ENCODE measurements around the gene NTM. TPM values are rescaled to one million over a fixed set of nuclear protein-coding genes. Genes with fewer than 3 reads are reported as not detected.

The NTM gene
- total RNA-seq: 1 to 10 TPM in 1 of 4 donors, under 1 TPM in 3; 0.21 to 3.2 (median 0.84) TPM

DNA sequence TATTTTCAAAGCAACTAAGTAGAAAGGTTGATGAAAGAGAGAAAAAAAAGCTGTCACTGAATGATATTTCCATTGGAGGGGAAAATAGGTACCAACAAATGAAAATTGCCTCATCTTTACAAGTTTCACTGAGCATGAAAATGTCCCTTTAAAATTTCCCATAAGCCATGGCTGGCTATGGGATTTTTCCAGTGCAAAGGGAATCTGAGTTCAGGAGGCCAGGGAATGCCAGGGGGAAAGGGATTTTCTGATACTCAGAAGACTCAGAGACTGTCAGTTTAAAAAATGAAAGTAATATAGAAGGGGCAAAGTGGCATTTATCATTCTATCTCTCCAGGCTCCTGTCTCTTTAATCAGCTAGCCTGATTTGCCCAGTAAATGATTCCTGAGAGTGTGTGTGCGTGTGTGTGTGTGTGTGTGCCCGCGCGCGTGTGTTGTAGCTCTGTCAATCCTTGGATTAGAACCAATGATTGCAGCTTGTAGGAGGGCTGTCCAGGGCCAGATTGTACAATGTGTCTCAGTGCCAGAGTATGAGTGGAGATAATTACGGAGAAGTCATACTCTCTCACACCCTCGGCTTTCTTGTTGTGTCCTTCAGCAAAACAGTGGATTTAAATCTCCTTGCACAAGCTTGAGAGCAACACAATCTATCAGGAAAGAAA lies at the start of gene NTM:
TSS of gene NTM (plus strand) at position 526 of the 662 bp plus-strand sequence.
- no peak for TF ChIP-seq POLR2A (IDR thresholded peaks at IDR 0.05)
- TF ChIP-seq, protein P1, sequence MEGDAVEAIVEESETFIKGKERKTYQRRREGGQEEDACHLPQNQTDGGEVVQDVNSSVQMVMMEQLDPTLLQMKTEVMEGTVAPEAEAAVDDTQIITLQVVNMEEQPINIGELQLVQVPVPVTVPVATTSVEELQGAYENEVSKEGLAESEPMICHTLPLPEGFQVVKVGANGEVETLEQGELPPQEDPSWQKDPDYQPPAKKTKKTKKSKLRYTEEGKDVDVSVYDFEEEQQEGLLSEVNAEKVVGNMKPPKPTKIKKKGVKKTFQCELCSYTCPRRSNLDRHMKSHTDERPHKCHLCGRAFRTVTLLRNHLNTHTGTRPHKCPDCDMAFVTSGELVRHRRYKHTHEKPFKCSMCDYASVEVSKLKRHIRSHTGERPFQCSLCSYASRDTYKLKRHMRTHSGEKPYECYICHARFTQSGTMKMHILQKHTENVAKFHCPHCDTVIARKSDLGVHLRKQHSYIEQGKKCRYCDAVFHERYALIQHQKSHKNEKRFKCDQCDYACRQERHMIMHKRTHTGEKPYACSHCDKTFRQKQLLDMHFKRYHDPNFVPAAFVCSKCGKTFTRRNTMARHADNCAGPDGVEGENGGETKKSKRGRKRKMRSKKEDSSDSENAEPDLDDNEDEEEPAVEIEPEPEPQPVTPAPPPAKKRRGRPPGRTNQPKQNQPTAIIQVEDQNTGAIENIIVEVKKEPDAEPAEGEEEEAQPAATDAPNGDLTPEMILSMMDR (IDR thresholded peaks at IDR 0.05): no peak
- no peak for DNase-seq
- intact Hi-C loops (cut with DNase I): no loop called here
- WGBS, 2 donors: 32 to 35% methylated on average over 7 of the region's 7 CpGs
- no peaks in the 10 kb centered on the region for H3K36me3 ChIP-seq
- peaks cover 0 to 17% (median 4%) of the 10 kb centered on the region in 3 donors for H3K4me1 ChIP-seq
- H3K27ac ChIP-seq: no peak within 1 kb of the TSS
- H3K9me3 ChIP-seq: no peaks in the 10 kb centered on the region
- H3K4me3 ChIP-seq: peak within 1 kb of the TSS in 2 of 4 donors; percentile 13 to 39
- peaks cover 0 to 58% (median 3%) of the 10 kb centered on the region in 4 donors for H3K27me3 ChIP-seq

DNA sequence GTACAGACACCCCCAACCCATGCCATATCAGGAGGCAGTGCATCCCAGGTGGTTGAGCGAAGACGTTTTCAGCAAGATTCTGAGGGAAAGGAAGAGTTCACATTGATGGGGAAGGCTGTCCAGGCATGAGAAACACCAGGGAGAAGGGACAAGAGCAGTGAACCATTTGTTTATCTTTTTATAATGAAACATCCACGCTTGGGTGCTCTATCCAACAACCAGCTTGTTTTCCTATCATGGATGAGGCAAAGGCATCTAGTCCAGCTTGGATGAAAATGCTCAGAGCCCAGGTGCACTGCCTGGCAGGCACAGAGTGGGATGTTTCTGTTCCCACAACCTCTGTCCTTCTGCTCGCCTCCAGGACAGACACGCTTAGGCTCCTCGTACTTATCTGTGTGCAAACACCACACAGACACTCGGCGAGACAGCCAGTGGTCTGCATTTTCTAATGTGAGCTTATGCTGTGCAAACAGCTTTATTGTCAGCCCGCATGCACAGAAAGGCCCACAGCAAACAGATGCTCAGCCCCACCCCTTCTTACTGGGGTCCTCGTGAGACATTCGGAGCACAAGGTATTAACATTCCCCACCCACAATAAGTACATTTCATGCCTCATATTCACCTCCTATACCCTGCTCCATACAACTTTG lies 45.4 kb upstream of the NTM start:
- no peak for DNase-seq
- no peak for TF ChIP-seq POLR2A (IDR thresholded peaks at IDR 0.05)
- TF ChIP-seq, protein P1 (IDR thresholded peaks at IDR 0.05): no peak
- H3K4me1 ChIP-seq: no peaks in the 10 kb centered on the region
- no peaks in the 10 kb centered on the region for H3K9me3 ChIP-seq
- no peaks in the 10 kb centered on the region for H3K36me3 ChIP-seq
- intact Hi-C loops (cut with DNase I): no loop called here
- H3K4me3 ChIP-seq: no peak overlapping the region
- no peak overlapping the region for H3K27ac ChIP-seq
- 37 to 59% methylated on average over 6 of the region's 11 CpGs for WGBS, 2 donors
- peaks cover 0 to 5% (median 0%) of the 10 kb centered on the region in 4 donors for H3K27me3 ChIP-seq

DNA sequence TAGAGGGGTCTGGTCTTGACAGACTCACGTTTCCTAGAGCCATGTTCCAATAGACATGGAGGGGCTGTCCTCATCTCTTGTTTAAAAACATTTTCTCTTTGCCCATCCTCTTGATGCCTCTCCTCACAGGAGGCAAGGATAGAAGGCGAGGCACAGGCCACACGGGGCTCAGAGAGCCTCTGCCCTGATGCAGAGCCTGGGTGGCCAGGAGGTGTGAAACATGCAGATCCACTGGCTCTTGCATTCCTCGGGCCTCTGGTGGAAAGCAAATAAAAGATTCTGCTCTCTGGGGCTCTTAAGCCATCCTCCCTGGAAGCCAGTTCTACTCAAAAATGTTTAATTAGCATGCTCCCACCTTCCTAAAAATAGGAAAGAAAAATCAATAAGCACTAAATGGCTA lies 43.6 kb upstream of the NTM start:
- H3K9me3 ChIP-seq: no peaks in the 10 kb centered on the region
- 23 to 31% methylated on average over 3 to 4 of the region's 4 CpGs for WGBS, 2 donors

DNA sequence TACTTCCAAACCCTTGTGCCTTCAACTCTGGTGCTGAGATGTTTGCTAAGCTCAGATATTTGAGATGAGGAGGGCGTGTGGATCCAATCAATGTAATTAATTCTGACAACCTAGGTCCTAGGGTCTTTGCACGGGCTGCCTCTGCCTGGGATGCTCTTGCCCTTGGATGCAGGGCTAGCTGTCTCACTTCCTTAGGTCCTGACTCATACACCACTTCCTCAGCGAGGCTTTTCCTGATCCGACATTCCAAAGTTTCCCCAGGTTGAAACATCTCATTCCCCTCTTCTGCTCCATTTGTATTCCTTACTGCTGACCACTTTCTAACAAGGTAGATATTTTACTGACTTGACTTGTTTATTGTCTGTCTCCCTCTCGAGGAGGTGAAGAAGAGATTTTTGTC lies 43.0 kb upstream of the NTM start:
- Histone ChIP-seq H3K36me3 (no peaks in the 10 kb centered on the region), H3K9me3 (no peaks in the 10 kb centered on the region), H3K27ac (no peak overlapping the region), H3K4me1 (no peaks in the 10 kb centered on the region), H3K4me3 (no peak overlapping the region), H3K27me3 (peaks cover 0 to 5% (median 0%) of the 10 kb centered on the region in 4 donors)
- no peak for TF ChIP-seq POLR2A (IDR thresholded peaks at IDR 0.05)
- TF ChIP-seq, protein P1 (IDR thresholded peaks at IDR 0.05): no peak
- no peak for DNase-seq
- intact Hi-C loops (cut with DNase I): no loop called here
- WGBS, 2 donors: 50 to 62% methylated on average over 5 of the region's 5 CpGs

More for the DNA sequence above, 43.6 kb upstream of the NTM start:
- no peak for TF ChIP-seq POLR2A (IDR thresholded peaks at IDR 0.05)
- TF ChIP-seq, protein P1 (IDR thresholded peaks at IDR 0.05): no peak
- Histone ChIP-seq H3K4me1 (no peaks in the 10 kb centered on the region), H3K27ac (no peak overlapping the region), H3K4me3 (no peak overlapping the region), H3K36me3 (no peaks in the 10 kb centered on the region), H3K27me3 (peaks cover 0 to 5% (median 0%) of the 10 kb centered on the region in 4 donors)
- intact Hi-C loops (cut with DNase I): no loop called here
- no peak for DNase-seq

DNA sequence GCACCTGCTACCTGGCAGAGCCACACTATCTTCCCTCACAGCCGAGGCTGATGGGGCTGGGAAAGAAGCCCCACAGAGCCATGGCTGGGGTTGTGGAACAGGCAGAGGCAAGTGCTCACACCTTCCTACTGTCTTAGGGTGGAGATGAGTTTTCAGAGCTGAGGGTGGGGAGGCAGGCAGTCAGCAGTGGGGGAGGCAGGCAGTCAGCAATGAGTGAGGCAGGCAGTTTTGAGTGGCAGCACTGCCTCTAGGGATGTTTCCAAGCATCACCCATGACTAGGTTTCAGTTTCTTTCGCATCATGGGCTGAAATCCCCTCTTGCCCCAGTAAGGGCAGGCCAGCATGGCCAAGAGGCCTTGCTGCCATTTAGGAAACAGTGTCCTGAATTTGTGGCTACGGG lies 41.6 kb upstream of the NTM start:
- TF ChIP-seq, protein P1 (IDR thresholded peaks at IDR 0.05): no peak
- no peak for TF ChIP-seq POLR2A (IDR thresholded peaks at IDR 0.05)
- no peaks in the 10 kb centered on the region for H3K4me1 ChIP-seq
- no peaks in the 10 kb centered on the region for H3K9me3 ChIP-seq
- intact Hi-C loops (cut with DNase I): no loop called here
- WGBS, 2 donors: 64 to 65% methylated on average over 1 to 2 of the region's 3 CpGs
- no peaks in the 10 kb centered on the region for H3K36me3 ChIP-seq
- no peak overlapping the region for H3K27ac ChIP-seq
- peaks cover 0 to 6% (median 0%) of the 10 kb centered on the region in 4 donors for H3K27me3 ChIP-seq
- no peak for DNase-seq
- no peak overlapping the region for H3K4me3 ChIP-seq

Data from esophagus squamous epithelium (tissue), 5 donors.